RWPE1 (cell line): ENCODE data around the gene PTPRD.

Experiments used
- CTCF ChIA-PET: fragments of 350-600 bp; sonication (Branson Sonifier 250); formaldehyde crosslinking; extraction: SDS; loops from one replicate; lab custom pipeline; 2021; lab: Yijun Ruan, JAX
- POLR2A ChIA-PET: fragments of 400-600 bp; formaldehyde crosslinking; extraction: SDS; loops from one replicate; lab custom pipeline; 2020; ENCODE audit warnings: antibody characterized with exemption; ENCODE audit not compliant: low non-redundant PET; lab: Yijun Ruan, JAX
- DNase-seq: peaks from one replicate; pipeline ENCODE4 v3.0.0; 2012; ENCODE audit warnings: low spot score
- H3K27ac ChIP-seq: fragments of 450-650 bp; 2 replicates; pipeline ENCODE4 v1.5.1; 2017
- CTCF ChIP-seq: fragments of 450-650 bp; conservative IDR thresholded peaks from 2 replicates; pipeline ENCODE4 v1.5.1; 2017; ENCODE audit warnings: low read depth, mild to moderate bottlenecking

PTPRD gene

DNA sequence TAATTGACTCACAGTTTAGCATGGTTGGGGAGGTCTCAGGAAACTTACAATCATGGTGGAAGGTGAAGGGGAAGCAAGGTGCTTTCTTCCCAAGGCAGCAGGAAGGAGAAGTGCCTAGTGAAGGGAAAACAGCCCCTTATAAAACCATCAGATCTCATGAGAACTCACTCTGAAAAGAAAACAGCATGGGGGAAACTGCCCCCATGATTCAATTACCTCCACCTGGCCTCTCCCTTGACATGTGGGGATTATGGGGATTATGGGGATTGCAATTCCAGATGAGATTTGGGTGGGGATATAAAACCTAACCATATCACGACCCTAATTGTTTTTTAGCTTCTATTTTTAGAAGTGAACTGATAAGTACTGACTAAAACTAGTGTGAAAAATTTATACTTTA, 1435.7 kb downstream of the PTPRD start:
- no peak for DNase-seq
- ChIA-PET POLR2A (no interaction called here), CTCF (no interaction called here)
- H3K27ac ChIP-seq: no peak overlapping the region
- no peak for TF ChIP-seq CTCF

DNA sequence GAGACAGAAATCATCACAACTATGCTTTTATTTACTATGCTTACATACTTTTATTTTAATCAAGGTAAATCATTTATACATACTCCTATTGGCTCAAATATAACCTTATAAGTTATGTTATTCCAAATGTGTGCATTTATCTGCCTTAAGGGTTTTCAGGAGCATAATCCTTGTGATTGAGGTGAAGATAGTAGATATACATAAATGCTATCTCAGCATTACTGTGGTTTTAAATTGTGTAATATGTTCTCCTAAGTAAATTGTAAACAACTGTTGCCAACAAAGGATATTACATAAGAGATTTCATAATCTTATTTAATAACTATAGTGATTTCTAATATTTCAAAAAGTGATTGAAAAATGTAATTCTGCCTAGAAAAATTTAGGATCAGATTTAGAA, 1438.4 kb downstream of the PTPRD start:
- ChIA-PET POLR2A (no interaction called here), CTCF (no interaction called here)
- TF ChIP-seq CTCF: no peak
- no peak overlapping the region for H3K27ac ChIP-seq
- no peak for DNase-seq

DNA sequence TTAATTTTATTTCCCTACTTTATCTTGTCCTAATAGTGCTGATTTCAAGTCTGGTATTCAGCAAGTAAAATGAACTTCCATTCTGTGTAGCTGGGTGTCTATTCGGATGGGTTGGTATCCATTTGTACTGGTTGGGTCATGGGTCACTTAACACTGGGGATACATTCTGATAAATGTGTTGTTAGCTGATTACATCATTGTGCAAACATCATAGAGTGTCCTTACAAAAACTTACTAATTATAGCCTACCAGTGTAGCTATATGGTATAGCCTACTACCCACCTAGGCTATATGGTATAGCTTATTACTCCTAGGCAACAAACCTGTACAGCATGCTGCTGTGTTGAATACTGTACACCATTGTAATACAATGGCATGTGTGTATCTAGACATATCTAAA, 1439.5 kb downstream of the PTPRD start:
- no peak for TF ChIP-seq CTCF
- ChIA-PET POLR2A (no interaction called here), CTCF (no interaction called here)
- DNase-seq: no peak
- no peak overlapping the region for H3K27ac ChIP-seq

- TF ChIP-seq CTCF: no peak
- H3K27ac ChIP-seq: no peak overlapping the region
- DNase-seq: no peak
- POLR2A ChIA-PET: no interaction called here
- CTCF ChIA-PET: interaction anchor here (0.5 to 0.7 kb wide), 2 partner anchors 198 to 1630 kb away, joined by 3 to 10 read pairs; no protein-coding TSS in a partner anchor
Observed at GRCh38 chr9:9170439-9171134, 1442.2 kb downstream of the PTPRD start.

- ChIA-PET POLR2A (no interaction called here), CTCF (no interaction called here)
- no peak overlapping the region for H3K27ac ChIP-seq
- DNase-seq: no peak
- no peak for TF ChIP-seq CTCF
Observed at GRCh38 chr9:9142001-9142400, 1470.8 kb downstream of the PTPRD start.

DNA sequence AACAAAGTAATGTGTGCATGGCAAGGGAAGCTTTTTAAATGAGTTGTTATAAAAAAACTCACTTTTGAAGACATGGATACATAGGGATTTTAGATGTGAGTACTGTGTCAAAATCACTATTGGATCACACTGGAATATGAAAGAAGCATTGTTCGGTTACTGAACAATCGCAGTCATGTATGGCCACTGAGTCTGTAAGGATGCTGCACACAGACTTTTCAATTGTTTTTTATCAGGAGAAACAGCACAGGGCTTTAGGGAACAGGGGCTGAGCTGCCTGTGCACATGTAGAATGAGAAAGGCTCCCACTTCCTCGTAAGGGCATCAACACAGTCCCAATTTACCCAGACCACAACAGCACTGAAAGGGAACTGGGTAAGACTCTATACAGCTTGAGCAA, 1479.3 kb downstream of the PTPRD start:
- TF ChIP-seq CTCF: no peak
- DNase-seq: no peak
- no peak overlapping the region for H3K27ac ChIP-seq
- CTCF ChIA-PET: no interaction called here
- POLR2A ChIA-PET: no interaction called here
